Germinal center (tissue), 1 donor: Measurements from ENCODE around the gene PPP3CA.
A peak's percentile ranks its signal among the peaks of the same experiment; 100 is the strongest.

Experiments used
- DNase-seq: peaks from one replicate; pipeline ENCODE4 v3.0.0; 2012; ENCODE audit warnings: mixed read lengths, low spot score

The PPP3CA gene

DNA sequence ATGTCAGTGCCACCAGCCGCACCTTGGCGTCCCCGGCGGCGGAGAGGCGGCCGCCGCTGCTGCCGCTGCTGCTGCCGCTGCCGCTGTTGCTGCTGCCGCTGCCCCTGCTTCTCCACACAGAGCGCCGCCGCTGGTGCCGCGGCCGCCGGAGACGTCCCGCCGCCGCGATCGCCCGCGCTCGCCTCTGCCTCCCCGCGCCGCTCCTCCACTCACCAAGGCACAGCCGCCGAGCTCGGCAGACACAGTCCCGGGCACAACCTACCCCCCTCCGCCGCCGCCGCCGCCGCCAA lies at the start of gene PPP3CA:
PPP3CA (minus strand) TSS at position 260 of the 290 bp plus-strand sequence.
- no peak for DNase-seq

DNA sequence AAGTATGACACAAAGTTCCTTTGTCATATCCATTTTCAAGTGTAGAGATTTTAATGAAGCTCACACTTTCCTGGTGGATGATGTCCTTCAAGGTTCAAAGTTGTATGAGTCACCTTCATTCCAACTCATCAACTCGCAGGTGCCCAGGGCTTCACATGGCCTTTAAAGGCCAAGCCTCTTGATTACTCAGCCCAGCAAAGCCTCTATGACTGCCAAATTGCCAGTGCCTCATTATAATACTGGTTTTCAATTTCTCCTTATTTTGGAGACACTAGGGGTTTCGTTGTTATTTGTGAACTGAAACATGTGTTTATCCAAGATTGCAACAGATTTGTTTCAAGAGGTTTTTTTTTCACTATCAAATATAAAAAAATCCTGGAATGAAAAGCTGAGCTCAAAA lies 45.9 kb upstream of the PPP3CA start:
- DNase-seq = no peak

DNA sequence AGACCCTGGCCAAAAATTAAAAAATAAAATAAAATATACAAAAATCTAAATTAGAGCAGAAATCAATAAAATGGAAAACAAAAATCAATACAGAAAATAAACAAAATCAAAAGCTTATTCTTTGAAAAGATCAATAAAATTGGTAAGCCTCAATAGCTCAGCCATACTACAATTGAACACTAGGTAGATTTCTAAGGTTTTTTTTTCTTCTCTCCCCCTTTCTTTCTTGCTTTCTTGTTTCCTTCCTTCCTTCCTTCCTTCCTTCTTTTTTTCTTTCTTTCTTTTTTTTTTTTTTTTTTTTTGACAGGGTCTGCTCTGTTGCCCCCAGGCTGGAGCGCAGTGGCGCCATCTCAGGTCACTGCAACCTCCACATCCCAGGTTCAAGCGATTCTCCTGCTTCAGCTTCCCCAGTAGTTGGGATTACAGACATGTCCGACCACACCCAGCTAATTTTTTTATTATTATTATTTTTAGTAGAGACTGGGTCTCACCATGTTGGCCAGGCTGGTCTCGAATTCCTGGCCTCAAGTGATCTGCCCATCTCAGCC lies 23.4 kb upstream of the PPP3CA start:
- DNase-seq = no peak

DNA sequence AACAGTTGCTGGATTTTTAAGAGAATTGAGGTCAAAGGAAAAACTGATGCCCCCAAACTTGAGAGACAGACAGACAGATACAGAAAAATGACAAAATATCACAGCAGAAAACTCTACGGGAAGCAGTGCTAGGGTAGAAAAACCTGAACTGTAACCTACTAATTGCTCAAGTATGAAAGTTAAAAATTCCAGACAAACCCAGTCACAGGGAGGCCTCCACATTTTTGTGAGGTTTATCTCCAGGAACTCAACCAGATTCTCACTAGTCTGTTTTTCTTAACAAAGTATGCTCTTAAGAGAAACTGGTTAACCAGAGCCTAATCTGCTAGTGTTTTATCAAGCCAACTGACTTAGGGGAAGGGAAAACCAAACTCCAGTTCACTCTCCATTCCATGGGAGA lies 19.9 kb upstream of the PPP3CA start:
- no peak for DNase-seq

DNA sequence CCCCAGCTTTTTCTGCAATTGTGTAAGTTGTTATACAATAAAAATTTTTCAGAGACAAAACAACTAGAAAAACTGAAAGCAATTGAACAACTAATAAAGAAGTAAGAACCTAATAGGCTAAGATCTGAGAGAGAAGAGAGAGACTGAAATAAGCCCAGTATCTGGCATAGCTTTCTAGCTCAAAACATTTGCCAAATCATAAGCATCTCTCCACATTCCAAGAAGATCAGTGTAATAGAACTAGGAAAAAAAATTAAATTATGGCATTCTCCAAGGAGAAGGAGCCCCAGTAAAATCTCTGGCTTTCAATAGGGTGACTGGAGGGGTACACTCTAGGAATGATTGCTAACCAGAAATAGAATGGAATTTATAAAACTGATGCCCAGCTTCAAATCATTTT lies 19.0 kb upstream of the PPP3CA start:
- no peak for DNase-seq

DNA sequence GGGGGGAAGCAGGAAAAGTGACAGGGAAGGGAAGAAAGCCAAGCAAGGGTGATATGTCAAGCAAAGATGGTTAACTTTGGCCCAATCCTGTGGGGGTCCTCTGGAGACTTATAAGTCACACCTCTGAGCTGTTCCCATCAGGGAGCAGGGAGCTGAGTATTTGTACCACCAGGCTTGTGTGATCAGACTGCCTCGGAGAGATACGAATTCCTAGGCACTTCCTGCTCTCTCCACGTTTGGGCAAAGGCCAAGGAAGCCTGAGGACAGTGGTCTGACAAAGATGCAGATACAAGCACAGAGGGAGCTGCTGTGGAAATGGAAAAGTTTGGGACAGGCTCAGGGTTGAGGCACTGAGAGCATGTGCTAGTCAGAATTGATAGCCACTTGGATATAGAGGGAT lies 10.4 kb upstream of the PPP3CA start:
- DNase-seq = no peak

DNA sequence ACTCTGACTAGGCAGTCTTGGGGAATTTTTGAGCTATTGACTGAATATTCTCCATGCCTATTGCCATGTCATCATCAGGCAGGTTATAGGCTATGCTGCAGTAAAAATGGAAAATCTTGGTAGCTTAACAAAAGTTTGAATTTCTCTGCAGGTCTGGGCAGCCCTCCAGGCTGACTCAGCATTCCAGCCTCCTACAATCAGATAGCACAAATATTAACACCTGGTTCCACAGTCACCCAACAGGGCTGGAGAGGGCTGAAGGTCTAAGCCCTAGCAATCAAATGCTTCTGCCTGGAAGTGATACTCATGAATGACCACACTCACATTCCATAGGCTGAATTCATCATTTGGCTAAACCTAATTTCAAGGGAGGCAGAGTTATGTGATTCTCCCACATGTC lies 9.6 kb upstream of the PPP3CA start:
- no peak for DNase-seq

DNA sequence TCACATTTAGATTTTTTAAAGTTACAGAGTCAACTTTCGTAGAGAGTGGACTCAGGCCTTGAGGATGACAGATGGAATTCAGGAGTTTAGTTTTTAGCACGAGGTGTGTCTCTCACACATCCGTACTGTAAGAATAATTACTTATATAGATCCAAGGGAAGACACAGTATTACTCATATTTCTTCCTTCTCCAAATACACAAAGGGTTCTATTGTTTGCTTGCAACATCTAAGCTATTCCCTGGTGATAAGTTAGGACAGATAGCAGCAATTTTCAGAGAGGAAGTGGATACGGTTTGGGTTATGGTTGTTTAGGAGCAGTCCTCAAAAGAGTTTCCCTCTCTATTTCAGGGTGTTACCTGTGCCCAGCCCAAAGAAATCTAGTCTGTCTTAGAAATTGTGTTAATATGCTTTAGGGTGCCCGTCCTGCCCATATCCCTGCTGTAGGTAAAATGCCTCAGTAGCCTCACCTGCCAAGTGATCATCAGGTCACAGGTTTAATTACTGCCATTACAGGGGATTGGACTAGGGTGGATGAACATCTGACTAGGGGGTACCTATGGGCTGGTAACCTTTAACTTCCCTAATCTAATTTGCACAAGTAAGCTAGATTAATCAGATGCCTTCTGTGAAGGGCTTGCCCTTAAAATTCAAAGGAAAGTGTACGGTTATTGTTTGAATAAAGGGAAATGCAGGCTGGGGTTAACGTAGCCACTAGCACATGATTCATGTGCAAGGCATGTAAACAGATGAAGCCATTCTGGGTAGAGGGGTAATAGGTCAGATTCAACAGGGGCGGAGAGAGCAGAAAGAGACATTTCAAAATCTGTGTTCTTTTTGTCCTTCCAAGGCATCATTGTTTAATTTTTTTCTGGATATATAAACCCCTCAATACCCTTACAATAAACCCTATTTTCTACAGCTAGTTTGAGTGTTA lies 8.7 kb upstream of the PPP3CA start:
- DNase-seq = peak; percentile 21

DNA sequence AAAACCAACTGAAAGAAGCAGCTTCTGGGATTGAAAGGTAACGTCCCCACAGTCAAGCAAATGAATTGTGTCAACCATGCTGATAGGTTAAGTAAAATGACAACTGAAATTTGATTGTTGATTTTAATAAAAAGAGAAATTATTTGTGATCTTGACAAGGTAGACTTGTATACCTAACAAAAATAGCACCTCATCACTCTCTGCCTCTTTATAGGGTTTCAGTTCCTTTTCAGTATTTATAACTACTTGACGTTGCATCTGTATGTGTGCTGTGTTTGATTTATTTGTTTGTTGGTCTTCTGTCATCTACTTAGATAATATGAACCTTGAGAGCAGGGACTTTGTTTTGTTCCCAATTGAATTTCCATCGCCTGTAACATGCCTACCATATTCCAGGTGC lies 7.9 kb upstream of the PPP3CA start:
- DNase-seq = peak; percentile 44

DNA sequence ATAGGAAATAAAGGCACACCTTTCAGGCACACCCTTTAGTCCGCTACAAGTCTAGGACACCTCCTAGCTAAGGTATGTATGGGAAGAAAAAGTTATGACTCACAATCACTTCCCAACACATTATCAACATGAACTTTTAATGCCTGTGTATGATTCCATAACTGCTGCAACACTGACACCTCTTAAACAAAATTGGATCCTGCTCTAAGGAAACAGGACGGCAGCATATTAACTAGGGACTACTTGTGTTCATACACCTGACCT lies 2.4 kb upstream of the PPP3CA start:
- no peak for DNase-seq

DNA sequence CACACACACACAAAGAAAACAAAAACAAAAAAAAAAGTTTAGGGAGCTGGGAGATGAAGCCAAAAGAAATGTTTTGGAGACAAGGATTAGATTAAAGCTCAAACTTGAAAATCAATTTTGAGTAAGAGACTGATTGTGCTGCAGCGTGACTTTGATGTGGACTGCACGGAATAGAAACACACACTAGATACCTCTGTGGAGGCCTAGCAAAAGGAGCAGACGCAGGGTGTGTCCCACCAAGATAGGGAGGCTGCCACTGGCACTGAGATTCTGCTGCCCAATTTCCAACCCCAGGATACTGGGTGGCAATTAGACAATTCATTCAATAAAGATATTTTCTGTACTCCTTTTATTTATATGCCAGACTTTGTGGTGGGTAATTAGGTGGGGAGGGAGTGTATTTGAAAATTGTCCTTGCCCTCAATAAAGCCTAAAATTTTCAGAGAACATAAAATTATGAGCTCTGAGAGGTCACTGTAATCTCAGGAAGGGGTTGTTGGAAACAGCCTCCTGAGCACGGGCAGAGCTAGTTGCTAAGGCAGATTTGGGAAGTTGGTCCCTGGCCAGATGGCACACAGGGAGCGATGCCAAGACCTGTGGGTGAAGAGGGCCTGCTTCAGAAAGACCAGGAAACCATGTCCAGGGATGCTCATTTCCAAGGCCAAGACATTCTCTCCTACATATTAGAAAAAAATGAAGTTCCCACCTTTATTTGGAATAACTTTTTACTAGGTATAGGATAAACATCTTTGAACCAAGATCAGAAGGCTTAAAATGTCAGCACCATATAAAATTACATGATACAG lies 1.9 kb upstream of the PPP3CA start:
- no peak for DNase-seq

DNA sequence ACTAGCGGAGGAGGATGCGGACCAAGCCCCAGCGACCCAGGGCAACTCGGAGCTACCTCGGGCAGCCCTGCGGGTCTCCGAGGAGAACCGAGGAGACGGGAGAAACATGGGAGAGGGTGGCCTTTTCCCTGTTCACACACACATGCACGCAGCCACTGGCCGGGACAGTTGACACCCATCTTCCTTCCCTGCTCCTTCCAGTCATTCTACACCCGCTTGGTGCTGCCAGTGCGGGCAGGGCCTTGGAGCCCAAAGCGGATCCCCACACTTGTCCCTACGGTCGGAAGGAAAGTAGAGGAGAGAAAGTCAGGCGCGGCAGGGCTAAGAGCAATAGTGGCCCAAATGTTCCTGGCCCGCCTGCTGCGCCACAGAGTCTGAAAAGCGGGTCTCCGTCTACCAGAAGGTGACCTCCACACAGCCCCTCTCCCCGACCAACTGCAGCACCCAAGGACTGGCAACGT lies 1.1 kb upstream of the PPP3CA start:
- DNase-seq = no peak

DNA sequence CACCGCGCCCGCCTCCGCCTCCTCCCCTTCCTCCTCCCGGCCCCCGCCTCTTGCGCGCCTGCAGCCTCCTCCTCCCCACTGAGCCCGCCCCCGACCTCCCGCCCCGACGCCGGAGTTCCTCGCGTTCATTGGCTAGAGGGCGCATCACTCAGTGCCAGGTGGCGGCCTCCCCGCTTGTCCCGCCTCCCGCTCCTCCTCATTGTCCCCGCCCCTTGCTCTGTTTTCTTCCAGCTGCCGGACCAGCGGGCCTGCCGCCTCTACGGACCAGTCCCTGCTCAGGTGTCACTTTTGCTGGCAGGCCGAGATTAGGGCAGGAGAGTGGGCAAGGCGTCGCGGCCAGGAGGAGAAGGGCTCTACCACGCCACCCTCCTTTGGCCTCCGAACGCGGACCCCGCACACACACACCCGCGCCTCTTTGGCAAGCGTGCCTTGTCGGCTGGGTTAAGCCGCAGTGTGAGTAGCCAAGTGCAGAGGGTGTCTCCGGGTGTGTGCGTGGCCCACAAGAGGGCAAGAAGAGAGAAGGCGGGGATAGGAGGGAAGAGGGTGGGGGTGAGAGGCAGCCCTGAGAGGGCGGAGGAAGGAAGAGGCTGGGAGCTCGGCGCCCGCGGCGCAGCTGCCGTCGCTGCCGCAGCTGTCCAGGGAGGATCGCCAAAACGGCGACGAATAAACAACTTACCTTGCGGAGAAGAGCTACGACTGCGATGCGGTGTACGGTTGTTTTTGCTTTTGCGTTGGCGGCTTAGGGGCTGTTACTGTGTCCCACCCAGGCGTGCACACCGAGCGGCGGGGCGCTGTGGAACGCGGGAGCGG lies 436 bp upstream of the PPP3CA start:
- peak; percentile 99 for DNase-seq

DNA sequence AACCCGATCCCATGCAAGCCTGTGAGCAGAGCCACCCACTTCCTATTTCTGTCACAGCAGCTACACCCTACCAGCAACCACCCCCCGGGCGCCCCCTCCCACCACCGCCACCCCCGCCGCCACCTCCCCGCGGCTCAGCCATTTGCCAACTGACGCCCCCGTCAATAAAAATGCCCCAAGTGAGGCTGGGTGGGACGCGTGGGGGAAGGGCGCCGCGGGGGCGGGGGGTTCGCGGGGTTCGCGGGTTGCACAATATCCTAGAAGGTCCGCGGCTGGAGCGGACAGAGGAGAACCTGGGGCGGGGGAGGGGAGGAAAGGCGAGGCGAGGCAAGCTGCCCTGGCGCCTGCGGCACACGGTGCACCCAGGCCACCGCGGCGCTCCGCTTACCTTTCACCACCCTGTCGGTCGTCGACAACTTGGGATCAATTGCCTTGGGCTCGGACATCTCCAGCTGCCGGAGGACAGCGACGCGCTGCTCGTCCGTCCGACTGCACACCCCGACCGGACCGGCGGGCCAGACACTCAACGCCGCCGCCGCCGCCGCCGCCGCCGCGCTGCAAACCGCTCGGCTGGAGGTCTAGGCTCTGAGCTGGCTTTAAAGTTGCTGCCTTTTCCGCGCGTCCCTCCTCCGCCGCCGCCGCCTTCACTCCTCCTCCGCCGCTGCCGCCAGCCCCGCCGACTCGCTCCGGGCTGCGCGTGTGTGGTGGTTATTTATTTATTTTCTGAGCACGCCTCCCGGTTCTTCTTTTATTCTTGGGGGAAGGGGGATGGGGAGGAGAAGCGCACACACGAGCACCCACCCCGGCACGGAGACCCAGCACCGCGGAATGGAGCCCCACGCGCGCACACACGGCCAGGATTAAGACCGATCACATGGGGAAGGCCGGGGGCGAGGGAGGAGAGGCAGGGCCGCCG lies 717 bp downstream of the PPP3CA start:
- DNase-seq = peak; percentile 69

DNA sequence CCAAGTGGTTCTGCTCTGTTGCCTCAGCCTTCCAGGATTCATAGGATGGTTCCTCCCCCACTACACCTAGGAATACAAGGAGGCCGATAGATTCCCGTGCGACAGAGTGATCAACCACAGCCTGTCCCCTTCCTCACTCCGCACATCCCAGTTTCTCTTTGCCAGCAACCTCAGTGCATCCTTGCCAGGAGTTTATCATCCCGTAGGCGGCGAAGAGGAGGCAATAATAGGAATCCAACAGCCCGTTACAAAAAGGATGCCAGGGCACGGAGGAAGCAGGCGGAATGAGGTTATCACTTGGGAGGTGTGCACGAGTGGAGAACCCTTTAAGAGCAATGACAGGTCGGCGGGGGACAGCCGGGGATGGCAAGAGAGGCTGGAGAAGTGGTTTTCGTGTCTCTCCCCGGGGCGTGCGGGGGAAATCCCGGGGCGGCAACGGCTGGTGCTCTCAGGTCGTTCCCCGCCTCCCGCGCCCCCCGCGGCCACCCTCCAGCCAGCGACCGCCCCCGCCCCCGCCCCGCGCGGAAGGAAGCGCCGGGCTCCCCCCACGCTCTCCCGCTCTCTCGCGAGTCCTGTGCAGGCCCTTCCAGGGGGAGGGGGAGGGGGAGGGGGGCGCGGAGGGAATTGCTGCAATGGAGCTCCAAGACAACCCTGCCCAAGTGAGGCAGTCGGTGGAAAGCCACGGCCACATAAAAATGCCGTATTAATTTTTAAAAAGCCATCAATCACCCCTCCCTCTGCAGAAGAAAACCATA lies 1.6 kb downstream of the PPP3CA start:
- DNase-seq = peak; percentile 59

DNA sequence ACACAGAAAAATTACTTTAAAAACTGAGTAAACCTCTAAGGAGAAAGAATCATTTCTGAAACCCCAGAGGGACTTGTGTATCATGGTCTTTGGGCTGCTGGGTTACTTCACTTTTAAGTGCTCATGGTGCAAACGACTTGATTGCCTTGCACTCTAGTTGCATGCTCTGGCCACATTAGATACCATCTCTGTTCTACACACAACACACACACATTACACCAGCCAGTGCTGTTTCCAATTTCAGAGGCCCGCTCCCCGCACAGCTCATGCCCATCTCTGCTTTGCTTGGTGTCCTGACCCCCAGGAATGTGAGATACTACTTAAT lies 2.1 kb downstream of the PPP3CA start:
- peak; percentile 12 for DNase-seq

DNA sequence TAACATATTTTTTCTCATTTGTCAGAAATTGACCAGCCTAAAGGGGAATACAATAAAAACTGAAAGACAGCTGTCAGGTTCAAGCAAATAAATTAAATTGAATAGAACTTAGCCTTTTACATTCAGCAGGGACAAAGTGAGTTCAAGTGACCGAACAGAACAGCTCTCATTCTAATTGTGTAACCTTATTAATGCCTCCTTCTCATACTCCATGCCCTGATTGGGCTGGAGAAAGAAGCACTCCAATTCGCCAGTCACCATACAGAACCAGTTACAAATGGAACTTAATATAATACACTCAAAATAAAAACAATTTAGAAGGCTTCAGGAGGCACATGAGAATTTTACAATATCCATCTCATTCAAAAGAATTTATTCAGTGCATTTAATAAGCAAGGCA lies 8.0 kb downstream of the PPP3CA start:
- DNase-seq = no peak

DNA sequence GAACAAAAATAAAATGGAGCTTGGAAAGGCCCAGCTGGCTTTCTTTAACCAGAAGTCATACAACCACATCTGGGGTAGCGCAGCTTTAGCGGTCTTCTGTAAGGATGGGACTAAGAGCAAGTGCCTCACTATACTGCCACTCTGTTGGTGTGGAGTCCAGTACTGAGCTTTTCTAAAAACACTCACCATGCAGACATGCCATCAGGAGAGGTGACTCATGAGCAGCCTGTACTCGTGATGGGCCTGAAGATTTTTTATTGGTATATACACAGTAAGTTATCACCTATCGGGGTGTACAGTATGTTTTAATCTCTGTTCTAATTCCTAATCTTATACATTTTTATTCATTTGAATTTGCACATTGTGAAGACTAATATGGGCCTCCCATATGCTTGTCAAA lies 9.6 kb downstream of the PPP3CA start:
- DNase-seq = no peak

DNA sequence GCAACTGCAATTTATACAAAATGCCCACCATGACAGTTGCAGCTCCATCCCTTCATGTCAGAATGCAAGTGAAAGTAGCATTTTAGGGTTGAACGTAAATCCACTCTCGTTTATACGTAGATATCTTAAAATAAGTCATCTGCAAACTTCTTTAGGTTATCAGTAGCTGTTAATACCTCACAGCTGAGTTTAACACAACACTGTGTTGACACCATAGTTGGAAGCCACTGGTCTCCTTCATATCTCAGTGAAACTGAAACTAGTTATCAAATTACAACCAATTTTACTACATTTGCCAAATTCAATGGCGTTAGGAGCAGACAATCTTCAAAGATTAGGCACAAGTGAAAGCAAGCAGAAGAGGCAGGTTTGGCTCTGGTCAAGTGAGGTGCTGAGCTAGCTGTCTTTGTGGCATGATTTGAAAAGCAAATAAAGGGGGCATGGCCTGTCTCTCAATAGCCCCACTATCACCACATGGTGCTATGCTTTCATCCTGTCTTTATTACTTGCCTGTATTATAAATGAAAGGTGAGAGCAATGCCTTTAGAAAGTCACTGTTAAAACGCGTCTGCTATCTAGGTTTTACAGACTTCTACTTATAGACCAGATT lies 12.3 kb downstream of the PPP3CA start:
- DNase-seq = no peak

DNA sequence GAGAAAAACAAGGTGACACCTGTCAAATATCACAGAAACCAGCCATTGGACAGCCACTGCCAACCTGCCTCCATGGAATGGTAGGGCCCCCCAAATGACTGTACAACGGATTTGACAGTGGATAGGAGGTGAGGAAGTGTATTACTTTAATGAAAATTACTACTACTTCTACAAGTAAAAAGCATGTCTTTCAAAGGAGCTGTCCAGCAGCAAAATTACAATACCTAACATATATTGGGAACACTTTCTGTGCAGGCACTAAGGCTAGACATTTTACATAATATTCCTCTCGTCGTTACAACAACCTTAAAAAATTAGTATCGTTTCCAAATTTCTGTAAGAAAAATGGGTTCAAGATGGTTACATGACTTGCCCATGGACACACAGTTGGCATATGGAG lies 14.9 kb downstream of the PPP3CA start:
- DNase-seq = no peak
